OCI-LY1 (cell line): Measurements from ENCODE around the gene SEL1L3.
A peak's percentile ranks its signal among the peaks of the same experiment; 100 is the strongest.

ENCODE experiments used
- H2AFZ ChIP-seq: fragments of 200-600 bp; sonication (generic), shearing (Covaris generic); 2 replicates; pipeline ENCODE4 v1.6.0; 2014; ENCODE audit warnings: antibody characterized with exemption, mild to moderate bottlenecking, low read length
- H3F3A ChIP-seq: fragments of 200-600 bp; sonication (generic), shearing (Covaris generic); 2 replicates; pipeline ENCODE4 v1.6.0; 2014; ENCODE audit warnings: mild to moderate bottlenecking, antibody characterized with exemption, low read length, moderate library complexity; ENCODE audit not compliant: insufficient read depth
- H3K27ac ChIP-seq: fragments of 200-600 bp; sonication (generic); 2 replicates; pipeline ENCODE4 v1.5.1; 2014; ENCODE audit warnings: low read length, mixed run types, mild to moderate bottlenecking, low read depth; ENCODE audit not compliant: poor library complexity, severe bottlenecking
- H3K27me3 ChIP-seq: fragments of 200-600 bp; sonication (generic); 2 replicates; pipeline ENCODE4 v1.6.0; 2014; ENCODE audit warnings: antibody characterized with exemption, mild to moderate bottlenecking, low read length, moderate library complexity; ENCODE audit not compliant: insufficient read depth
- H3K36me3 ChIP-seq: fragments of 200-600 bp; sonication (generic); 2 replicates; pipeline ENCODE4 v1.6.1; 2014; ENCODE audit warnings: mild to moderate bottlenecking, antibody characterized with exemption, low read length, moderate library complexity, mixed read lengths; ENCODE audit not compliant: insufficient read depth
- H3K4me1 ChIP-seq: fragments of 200-600 bp; sonication (generic); 2 replicates; pipeline ENCODE4 v1.5.1; 2014; ENCODE audit warnings: mild to moderate bottlenecking, low read length, moderate library complexity; ENCODE audit not compliant: insufficient read depth, severe bottlenecking
- H3K4me2 ChIP-seq: fragments of 200-600 bp; sonication (generic), shearing (Covaris generic); 2 replicates; pipeline ENCODE4 v1.6.1; 2014; ENCODE audit warnings: low read length
- H3K4me3 ChIP-seq: fragments of 200-600 bp; sonication (generic); 2 replicates; pipeline ENCODE4 v1.5.1; 2014; ENCODE audit warnings: low read length, low read depth, mild to moderate bottlenecking, mixed read lengths; ENCODE audit not compliant: poor library complexity, severe bottlenecking
- H3K79me2 ChIP-seq: fragments of 200-600 bp; shearing (Covaris generic); 2 replicates; pipeline ENCODE4 v1.6.1; 2016; ENCODE audit warnings: mixed run types, low read length, mixed read lengths; ENCODE audit not compliant: insufficient read depth
- H3K9ac ChIP-seq: fragments of 200-600 bp; sonication (generic), shearing (Covaris generic); 2 replicates; pipeline ENCODE4 v1.6.1; 2014; ENCODE audit warnings: mild to moderate bottlenecking, low read length, mixed read lengths
- H3K9me2 ChIP-seq: fragments of 200-600 bp; sonication (generic), shearing (Covaris generic); 2 replicates; pipeline ENCODE4 v1.6.1; 2014; ENCODE audit warnings: low read depth, mild to moderate bottlenecking, low read length, mixed read lengths
- H3K9me3 ChIP-seq: fragments of 200-600 bp; shearing (Covaris generic); 2 replicates; pipeline ENCODE4 v1.6.1; 2014; ENCODE audit warnings: low read length, mixed read lengths
- H4K20me1 ChIP-seq: fragments of 200-600 bp; sonication (generic), shearing (Covaris generic); 2 replicates; pipeline ENCODE4 v1.6.0; 2016; ENCODE audit warnings: mild to moderate bottlenecking, low read length; ENCODE audit not compliant: insufficient read depth
- EZH2 ChIP-seq: fragments of 200-600 bp; sonication (generic), shearing (Covaris generic); IDR thresholded peaks from 2 replicates; pipeline ENCODE4 v1.8.0; 2017; ENCODE audit warnings: borderline replicate concordance, mixed run types, mild to moderate bottlenecking, antibody characterized with exemption, low read length, moderate library complexity, mixed read lengths
- TF ChIP-seq, protein P1 (sequence below): fragments of 200-600 bp; sonication (generic), shearing (Covaris generic); IDR thresholded peaks from 2 replicates; pipeline ENCODE4 v1.5.1; 2017; ENCODE audit warnings: mild to moderate bottlenecking, antibody characterized with exemption, low read length, moderate library complexity, mixed read lengths

SEL1L3 gene

GRCh38 chr4:25852103-25852502 lies 10.7 kb downstream of the SEL1L3 start:
- Histone ChIP-seq H3K79me2 (peaks cover 94% of the 10 kb centered on the region), H3K27me3 (no peaks in the 10 kb centered on the region), H3K36me3 (peaks cover 66% of the 10 kb centered on the region), H3K9me3 (no peaks in the 10 kb centered on the region), H3K9ac (no peak overlapping the region), H3K9me2 (no peaks in the 10 kb centered on the region), H3K4me3 (no peak overlapping the region), H3K4me1 (peaks cover 59% of the 10 kb centered on the region), H3K4me2 (peak overlapping the region; percentile 19; the same call in 1 of the 2 replicates), H3K27ac (peak overlapping the region; percentile 17), H4K20me1 (no peaks in the 10 kb centered on the region), H2AFZ (no peak overlapping the region), H3F3A (no peaks in the 10 kb centered on the region)
- TF ChIP-seq EZH2 = no peak
- TF ChIP-seq, protein P1, sequence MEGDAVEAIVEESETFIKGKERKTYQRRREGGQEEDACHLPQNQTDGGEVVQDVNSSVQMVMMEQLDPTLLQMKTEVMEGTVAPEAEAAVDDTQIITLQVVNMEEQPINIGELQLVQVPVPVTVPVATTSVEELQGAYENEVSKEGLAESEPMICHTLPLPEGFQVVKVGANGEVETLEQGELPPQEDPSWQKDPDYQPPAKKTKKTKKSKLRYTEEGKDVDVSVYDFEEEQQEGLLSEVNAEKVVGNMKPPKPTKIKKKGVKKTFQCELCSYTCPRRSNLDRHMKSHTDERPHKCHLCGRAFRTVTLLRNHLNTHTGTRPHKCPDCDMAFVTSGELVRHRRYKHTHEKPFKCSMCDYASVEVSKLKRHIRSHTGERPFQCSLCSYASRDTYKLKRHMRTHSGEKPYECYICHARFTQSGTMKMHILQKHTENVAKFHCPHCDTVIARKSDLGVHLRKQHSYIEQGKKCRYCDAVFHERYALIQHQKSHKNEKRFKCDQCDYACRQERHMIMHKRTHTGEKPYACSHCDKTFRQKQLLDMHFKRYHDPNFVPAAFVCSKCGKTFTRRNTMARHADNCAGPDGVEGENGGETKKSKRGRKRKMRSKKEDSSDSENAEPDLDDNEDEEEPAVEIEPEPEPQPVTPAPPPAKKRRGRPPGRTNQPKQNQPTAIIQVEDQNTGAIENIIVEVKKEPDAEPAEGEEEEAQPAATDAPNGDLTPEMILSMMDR = no peak

DNA sequence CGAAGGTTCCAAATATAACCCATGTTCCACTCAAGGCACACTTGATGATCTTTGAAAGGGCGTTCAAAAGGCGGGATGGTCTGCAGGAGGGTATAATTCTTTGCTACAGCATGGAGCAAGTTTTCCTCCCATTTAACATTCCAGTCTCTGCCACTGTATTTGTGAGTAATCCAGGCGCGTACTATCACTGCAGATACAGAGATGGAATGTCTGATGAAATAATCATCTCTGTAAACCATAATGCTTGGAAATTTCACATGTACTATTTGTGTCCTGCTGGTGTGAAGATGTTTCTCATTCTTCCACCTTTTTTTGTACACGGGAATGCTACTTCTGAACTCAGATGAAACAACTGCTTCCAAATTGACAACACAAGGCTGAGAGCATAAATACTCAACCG lies 15.5 kb downstream of the SEL1L3 start:
- H3K4me2 ChIP-seq = no peak overlapping the region
- H3K36me3 ChIP-seq = peaks cover 81% of the 10 kb centered on the region
- H3K9me3 ChIP-seq = no peaks in the 10 kb centered on the region
- H3K9ac ChIP-seq = no peak overlapping the region
- H4K20me1 ChIP-seq = no peaks in the 10 kb centered on the region
- TF ChIP-seq EZH2 = no peak
- TF ChIP-seq, protein P1 = no peak
- H3K27ac ChIP-seq = no peak overlapping the region
- no peaks in the 10 kb centered on the region for H3K27me3 ChIP-seq
- peaks cover 73% of the 10 kb centered on the region for H3K79me2 ChIP-seq
- H2AFZ ChIP-seq = no peak overlapping the region
- no peaks in the 10 kb centered on the region for H3K9me2 ChIP-seq
- H3K4me1 ChIP-seq = peaks cover 47% of the 10 kb centered on the region
- H3K4me3 ChIP-seq = no peak overlapping the region
- no peaks in the 10 kb centered on the region for H3F3A ChIP-seq

- Histone ChIP-seq H3K4me2 (no peak overlapping the region; the same call in 1 of the 2 replicates), H3K27ac (no peak overlapping the region), H3K9me2 (no peaks in the 10 kb centered on the region), H3F3A (no peaks in the 10 kb centered on the region), H3K4me1 (peaks cover 37% of the 10 kb centered on the region), H3K27me3 (no peaks in the 10 kb centered on the region), H3K9ac (no peak overlapping the region), H3K79me2 (peaks cover 71% of the 10 kb centered on the region), H3K4me3 (no peak overlapping the region), H3K36me3 (peaks cover 76% of the 10 kb centered on the region), H3K9me3 (no peaks in the 10 kb centered on the region), H4K20me1 (no peaks in the 10 kb centered on the region), H2AFZ (no peak overlapping the region)
- no peak for TF ChIP-seq EZH2
- TF ChIP-seq, protein P1 = no peak
These were observed 16.7 kb downstream of the SEL1L3 start for GRCh38 chr4:25845841-25846653.
